Stimulated activated CD4-positive, alpha-beta T cell treated with anti-CD3 and anti-CD28 coated beads, Interleukin-15, amount 100 ng/mL, for 1 hour (primary cell): ENCODE measurements around the gene SFXN4.
"Not testable (repeated sequence)": the region's sequence is repeated elsewhere in the genome, so short reads cannot be mapped to it uniquely, and the experiment has no call there.

Source experiments
- DNase-seq, 2 donors: peaks; one replicate each; pipeline ENCODE4 v3.0.0-alpha.2; 2020; ENCODE audit warnings: low read depth in 1 of 2, low spot score in 1 of 2

Gene SFXN4

GRCh38 chr10:119190954-119191785 lies 25.7 kb upstream of the SFXN4 start:
- DNase-seq: no peak

GRCh38 chr10:119190353-119190752 lies 24.8 kb upstream of the SFXN4 start:
- no peak for DNase-seq

GRCh38 chr10:119189811-119190282 lies 24.3 kb upstream of the SFXN4 start:
- no peak for DNase-seq

- no peak for DNase-seq
Measured at GRCh38 chr10:119183664-119184412, 18.3 kb upstream of the SFXN4 start.

- DNase-seq: not testable (repeated sequence)
Measured at GRCh38 chr10:119180850-119181400, 15.4 kb upstream of the SFXN4 start.

GRCh38 chr10:119178372-119179119 lies 13.0 kb upstream of the SFXN4 start, which contains the start of gene PRDX3:
PRDX3 (minus strand) TSS chr10:119178812; CDS start chr10:119178790, 22 bp downstream.
- peak; percentile 84 to 95 for DNase-seq

- peak in 1 of 2 donors; percentile 12 for DNase-seq
Measured at GRCh38 chr10:119177708-119178371, 12.3 kb upstream of the SFXN4 start.

GRCh38 chr10:119176166-119176565 lies 10.7 kb upstream of the SFXN4 start:
- DNase-seq: no peak

GRCh38 chr10:119174109-119174508 lies 8.6 kb upstream of the SFXN4 start:
- no peak for DNase-seq

GRCh38 chr10:119167041-119167440 lies 1.5 kb upstream of the SFXN4 start:
- DNase-seq: no peak

GRCh38 chr10:119166564-119166963 lies 1.1 kb upstream of the SFXN4 start:
- no peak for DNase-seq

GRCh38 chr10:119166118-119166500 lies 595 bp upstream of the SFXN4 start:
- DNase-seq: no peak

GRCh38 chr10:119162452-119163092 lies 2.9 kb downstream of the SFXN4 start:
- no peak for DNase-seq

GRCh38 chr10:119161680-119162451 lies 3.6 kb downstream of the SFXN4 start:
- no peak for DNase-seq

- DNase-seq: no peak
Measured at GRCh38 chr10:119159332-119159731, 6.2 kb downstream of the SFXN4 start.

- no peak for DNase-seq
Measured at GRCh38 chr10:119153661-119154060, 11.9 kb downstream of the SFXN4 start.

GRCh38 chr10:119153041-119153440 lies 12.5 kb downstream of the SFXN4 start:
- no peak for DNase-seq

- DNase-seq: not testable (repeated sequence)
Measured at GRCh38 chr10:119151601-119152000, 13.9 kb downstream of the SFXN4 start.

- no peak for DNase-seq
Measured at GRCh38 chr10:119149729-119150128, 15.8 kb downstream of the SFXN4 start.
